ENCODE data around the gene ERFE. TPM values are rescaled to one million over a fixed set of nuclear protein-coding genes. Genes with fewer than 3 reads are reported as not detected.

The ERFE gene
- total and polyA plus RNA-seq, 10 of the 15 experiments (the other 5 are each of a cell fraction or from before 2014, with no cell fraction given): not detected

GRCh38 chr2:238169708-238170251 is 11.0 kb downstream of the ERFE start (continued):
- TF ChIP-seq, protein P1, sequence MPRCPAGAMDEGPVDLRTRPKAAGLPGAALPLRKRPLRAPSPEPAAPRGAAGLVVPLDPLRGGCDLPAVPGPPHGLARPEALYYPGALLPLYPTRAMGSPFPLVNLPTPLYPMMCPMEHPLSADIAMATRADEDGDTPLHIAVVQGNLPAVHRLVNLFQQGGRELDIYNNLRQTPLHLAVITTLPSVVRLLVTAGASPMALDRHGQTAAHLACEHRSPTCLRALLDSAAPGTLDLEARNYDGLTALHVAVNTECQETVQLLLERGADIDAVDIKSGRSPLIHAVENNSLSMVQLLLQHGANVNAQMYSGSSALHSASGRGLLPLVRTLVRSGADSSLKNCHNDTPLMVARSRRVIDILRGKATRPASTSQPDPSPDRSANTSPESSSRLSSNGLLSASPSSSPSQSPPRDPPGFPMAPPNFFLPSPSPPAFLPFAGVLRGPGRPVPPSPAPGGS (IDR thresholded peaks at IDR 0.05; ENCODE audit: borderline replicate concordance, insufficient read depth, low read depth, low read length, poor library complexity, severe bottlenecking): no peak

- no peak for FAIRE-seq
- RAD21 ChIA-PET (ENCODE audit: unreplicated experiment): interaction anchor here (1.2 kb wide), 1 partner anchor 93 kb away, joined by 4 read pairs; no protein-coding TSS in a partner anchor
- POLR2A ChIA-PET: no interaction called here
- TF ChIP-seq, protein P2, sequence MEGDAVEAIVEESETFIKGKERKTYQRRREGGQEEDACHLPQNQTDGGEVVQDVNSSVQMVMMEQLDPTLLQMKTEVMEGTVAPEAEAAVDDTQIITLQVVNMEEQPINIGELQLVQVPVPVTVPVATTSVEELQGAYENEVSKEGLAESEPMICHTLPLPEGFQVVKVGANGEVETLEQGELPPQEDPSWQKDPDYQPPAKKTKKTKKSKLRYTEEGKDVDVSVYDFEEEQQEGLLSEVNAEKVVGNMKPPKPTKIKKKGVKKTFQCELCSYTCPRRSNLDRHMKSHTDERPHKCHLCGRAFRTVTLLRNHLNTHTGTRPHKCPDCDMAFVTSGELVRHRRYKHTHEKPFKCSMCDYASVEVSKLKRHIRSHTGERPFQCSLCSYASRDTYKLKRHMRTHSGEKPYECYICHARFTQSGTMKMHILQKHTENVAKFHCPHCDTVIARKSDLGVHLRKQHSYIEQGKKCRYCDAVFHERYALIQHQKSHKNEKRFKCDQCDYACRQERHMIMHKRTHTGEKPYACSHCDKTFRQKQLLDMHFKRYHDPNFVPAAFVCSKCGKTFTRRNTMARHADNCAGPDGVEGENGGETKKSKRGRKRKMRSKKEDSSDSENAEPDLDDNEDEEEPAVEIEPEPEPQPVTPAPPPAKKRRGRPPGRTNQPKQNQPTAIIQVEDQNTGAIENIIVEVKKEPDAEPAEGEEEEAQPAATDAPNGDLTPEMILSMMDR (IDR thresholded peaks at IDR 0.05 in 2 of 3, conservative IDR thresholded peaks at IDR 0.05 in 1 of 3; ENCODE audit: control insufficient read depth in 2 of 3, extremely low read depth in 1 of 3, insufficient read depth in 1 of 3, low read depth in 3 of 3, low read length in 3 of 3): no peak
- TF ChIP-seq SMARCA5 (IDR thresholded peaks at IDR 0.05) (no peak), MTA2 (IDR thresholded peaks at IDR 0.05; ENCODE audit: low read depth) (no peak), POLR2AphosphoS2 (IDR thresholded peaks at IDR 0.05; ENCODE audit: low read depth, low read length) (no peak), CBX5 (IDR thresholded peaks at IDR 0.05; ENCODE audit: low read depth) (no peak), HCFC1 (IDR thresholded peaks at IDR 0.05; ENCODE audit: low read length) (no peak), KAT2A (conservative IDR thresholded peaks at IDR 0.05; ENCODE audit: control insufficient read depth, low read depth, low read length) (no peak), SREBF2 (IDR thresholded peaks at IDR 0.05; ENCODE audit: low read length) (no peak), CHD1 (IDR thresholded peaks at IDR 0.05; ENCODE audit: low read depth, low read length) (no peak), IKZF1 (conservative IDR thresholded peaks at IDR 0.05) (no peak), EZH2 (IDR thresholded peaks at IDR 0.05; ENCODE audit: borderline replicate concordance, control insufficient read depth, low read depth, low read length) (no peak), YY1 (IDR thresholded peaks at IDR 0.05; ENCODE audit: low read depth, low read length) (no peak), PML (IDR thresholded peaks at IDR 0.05; ENCODE audit: low read length) (no peak), CREB1 (IDR thresholded peaks at IDR 0.05; ENCODE audit: low read depth) (no peak), SP1 (IDR thresholded peaks at IDR 0.05; ENCODE audit: low read depth, low read length) (no peak)
These were observed 11.8 kb downstream of the ERFE start for GRCh38 chr2:238170386-238171071.

More at GRCh38 chr2:238170386-238171071, 11.8 kb downstream of the ERFE start:
- ChIA-PET SMC1A (ENCODE audit: uncharacterized antibody, unreplicated experiment) (interaction anchor here (1.0 kb wide), 1 partner anchor 95 kb away, joined by 3 read pairs; no protein-coding TSS in a partner anchor), CTCF (interaction anchor here (1.0 kb wide), 1 partner anchor 202 kb away, joined by 3 read pairs; no protein-coding TSS in a partner anchor)
- in situ Hi-C loops (cut with MboI): no loop called here
- Histone ChIP-seq H3K27ac (ENCODE audit: control insufficient read depth, insufficient read depth) (no peak overlapping the region), H3K9ac (ENCODE audit: control insufficient read depth, insufficient read depth, low read length) (no peak overlapping the region), H4K20me1 (ENCODE audit: control insufficient read depth, insufficient read depth) (no peaks in the 10 kb centered on the region; the same call in 1 of the 2 replicates), H3K4me3 (no peak overlapping the region), H2AFZ (ENCODE audit: control insufficient read depth, low read depth, low read length) (no peak overlapping the region), H3K79me2 (ENCODE audit: control insufficient read depth, insufficient read depth, low read length) (no peaks in the 10 kb centered on the region), H3K36me3 (ENCODE audit: control insufficient read depth in 2 of 2, insufficient read depth in 2 of 2, low read length in 1 of 2) (peaks cover 7 to 23% of the 10 kb centered on the region in 2 experiments), H3K27me3 (replicated peaks in 1 of 2; ENCODE audit: control insufficient read depth in 2 of 2, insufficient read depth in 2 of 2, low read length in 1 of 2) (no peaks in the 10 kb centered on the region), H3K4me1 (ENCODE audit: control insufficient read depth, insufficient read depth, low read length) (no peaks in the 10 kb centered on the region), H3K4me2 (ENCODE audit: control insufficient read depth, insufficient read depth) (no peak overlapping the region), H3K9me3 (replicated peaks; ENCODE audit: control insufficient read depth, insufficient read depth, low read length) (no peaks in the 10 kb centered on the region)
- no TSS peak for BruUV-seq (replicated peaks)
- ATAC-seq (no peak), DNase-seq (ENCODE audit: low read depth, low spot score) (no peak)
- intact Hi-C loops (cut with micrococcal nuclease; ENCODE audit: unreplicated experiment): no loop called here
- WGBS (ENCODE audit: insufficient coverage, insufficient replicate concordance, low lambda C conversion rate, missing lambda C conversion rate): 95% methylated on average over 21 of the region's 21 CpGs

Data from GM12878 (cell line).